KMS-11 (cell line): ENCODE results near the gene MEP1A.
A peak's percentile ranks its signal among the peaks of the same experiment; 100 is the strongest.
"Not testable (repeated sequence)": the region's sequence is repeated elsewhere in the genome, so short reads cannot be mapped to it uniquely, and the experiment has no call there.

Experiments
- H2AFZ ChIP-seq: fragments of 200-600 bp; sonication (generic); 2 replicates; pipeline ENCODE4 v1.6.1; 2016; ENCODE audit warnings: antibody characterized with exemption, mixed run types, low read depth
- H3K27ac ChIP-seq: fragments of 200-600 bp; sonication (generic); 2 replicates; pipeline ENCODE4 v1.6.1; 2016; ENCODE audit warnings: mild to moderate bottlenecking, mixed run types
- H3K27me3 ChIP-seq: fragments of 200-600 bp; sonication (generic); 2 replicates; pipeline ENCODE4 v1.6.1; 2017; ENCODE audit warnings: mild to moderate bottlenecking, low read depth, mixed run types, moderate library complexity; ENCODE audit not compliant: insufficient read depth
- H3K36me3 ChIP-seq: fragments of 200-600 bp; sonication (generic); 2 replicates; pipeline ENCODE4 v1.6.1; 2017; ENCODE audit warnings: mild to moderate bottlenecking, mixed run types; ENCODE audit not compliant: insufficient read depth
- H3K4me1 ChIP-seq: fragments of 200-600 bp; sonication (generic); 2 replicates; pipeline ENCODE4 v1.6.1; 2016; ENCODE audit warnings: mild to moderate bottlenecking, low read depth, mixed run types; ENCODE audit not compliant: poor library complexity, severe bottlenecking
- H3K4me2 ChIP-seq: fragments of 200-600 bp; sonication (generic); 2 replicates; pipeline ENCODE4 v1.7.0; 2016; ENCODE audit warnings: mild to moderate bottlenecking, mixed run types
- H3K4me3 ChIP-seq: fragments of 200-600 bp; sonication (generic); IDR thresholded peaks from 2 replicates; pipeline ENCODE4 v1.6.1; 2017; ENCODE audit warnings: low read depth, low read length, mixed read lengths; ENCODE audit not compliant: insufficient read depth
- H3K79me2 ChIP-seq: fragments of 200-600 bp; sonication (generic); 2 replicates; pipeline ENCODE4 v1.6.1; 2016; ENCODE audit warnings: low read depth, mixed run types; ENCODE audit not compliant: insufficient read depth
- H3K9ac ChIP-seq: fragments of 200-600 bp; sonication (generic); 2 replicates; pipeline ENCODE4 v1.6.1; 2016; ENCODE audit warnings: mild to moderate bottlenecking, mixed run types
- H4K20me1 ChIP-seq: fragments of 200-600 bp; sonication (generic); 2 replicates; pipeline ENCODE4 v1.6.1; 2016; ENCODE audit warnings: mild to moderate bottlenecking, mixed run types; ENCODE audit not compliant: insufficient read depth
- TF ChIP-seq, protein P1 (sequence below): fragments of 200-600 bp; sonication (generic); conservative IDR thresholded peaks from 2 replicates; pipeline ENCODE4 v1.6.1; 2017; ENCODE audit warnings: low read depth, mild to moderate bottlenecking, antibody characterized with exemption, low read length, moderate library complexity, mixed read lengths

The MEP1A gene

DNA sequence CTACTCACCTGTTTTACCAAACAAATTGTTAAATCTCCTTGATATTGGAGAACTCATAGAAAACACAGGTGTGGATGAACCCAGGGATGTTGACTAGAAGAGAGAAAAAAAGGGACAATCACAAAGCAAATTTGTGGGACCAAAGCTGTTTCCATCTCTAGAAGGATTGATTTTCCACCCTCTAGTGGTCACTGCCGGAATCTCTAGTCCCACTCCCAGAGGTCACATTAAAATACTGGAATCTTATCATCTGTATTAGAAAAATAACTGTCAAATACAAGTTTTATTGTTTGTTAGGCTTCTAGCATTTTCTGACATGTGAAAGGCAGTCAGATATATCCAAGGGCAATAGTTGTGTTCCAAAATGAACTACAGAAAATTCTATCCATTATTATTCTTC, 62.8 kb downstream of the MEP1A start:
- H3K4me2 ChIP-seq, H4K20me1 ChIP-seq, H3K4me1 ChIP-seq, H2AFZ ChIP-seq, H3K4me3 ChIP-seq, H3K9ac ChIP-seq, H3K36me3 ChIP-seq, H3K27ac ChIP-seq, H3K27me3 ChIP-seq, H3K79me2 ChIP-seq: not testable (repeated sequence)
- TF ChIP-seq, protein P1, sequence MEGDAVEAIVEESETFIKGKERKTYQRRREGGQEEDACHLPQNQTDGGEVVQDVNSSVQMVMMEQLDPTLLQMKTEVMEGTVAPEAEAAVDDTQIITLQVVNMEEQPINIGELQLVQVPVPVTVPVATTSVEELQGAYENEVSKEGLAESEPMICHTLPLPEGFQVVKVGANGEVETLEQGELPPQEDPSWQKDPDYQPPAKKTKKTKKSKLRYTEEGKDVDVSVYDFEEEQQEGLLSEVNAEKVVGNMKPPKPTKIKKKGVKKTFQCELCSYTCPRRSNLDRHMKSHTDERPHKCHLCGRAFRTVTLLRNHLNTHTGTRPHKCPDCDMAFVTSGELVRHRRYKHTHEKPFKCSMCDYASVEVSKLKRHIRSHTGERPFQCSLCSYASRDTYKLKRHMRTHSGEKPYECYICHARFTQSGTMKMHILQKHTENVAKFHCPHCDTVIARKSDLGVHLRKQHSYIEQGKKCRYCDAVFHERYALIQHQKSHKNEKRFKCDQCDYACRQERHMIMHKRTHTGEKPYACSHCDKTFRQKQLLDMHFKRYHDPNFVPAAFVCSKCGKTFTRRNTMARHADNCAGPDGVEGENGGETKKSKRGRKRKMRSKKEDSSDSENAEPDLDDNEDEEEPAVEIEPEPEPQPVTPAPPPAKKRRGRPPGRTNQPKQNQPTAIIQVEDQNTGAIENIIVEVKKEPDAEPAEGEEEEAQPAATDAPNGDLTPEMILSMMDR = peak; percentile 66

DNA sequence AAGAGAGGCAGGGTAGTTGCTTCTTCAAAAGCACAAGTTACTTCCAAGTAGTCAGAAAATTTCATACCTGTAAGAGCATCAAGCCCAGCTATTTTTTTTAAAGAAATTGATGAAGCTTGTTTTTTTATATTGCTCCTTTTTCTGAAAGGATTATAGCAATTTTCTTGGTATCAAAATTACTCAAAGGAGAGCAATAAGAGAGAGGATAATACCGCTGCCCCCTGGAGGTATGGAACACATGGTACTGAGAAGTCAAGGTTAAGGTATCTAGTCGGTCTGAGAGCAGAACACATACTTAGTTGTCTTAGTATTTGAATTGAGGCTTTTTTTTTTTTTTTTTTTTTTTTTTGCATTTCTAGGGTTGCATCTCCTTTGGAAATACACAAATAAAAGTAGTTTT, 69.2 kb downstream of the MEP1A start:
- Histone ChIP-seq H3K9ac (no peak overlapping the region), H3K27me3 (no peaks in the 10 kb centered on the region), H3K4me3 (no peak overlapping the region), H3K4me2 (no peak overlapping the region), H3K27ac (no peak overlapping the region), H4K20me1 (no peaks in the 10 kb centered on the region), H3K4me1 (no peaks in the 10 kb centered on the region), H3K36me3 (no peaks in the 10 kb centered on the region), H3K79me2 (no peaks in the 10 kb centered on the region), H2AFZ (no peak overlapping the region)
- TF ChIP-seq, protein P1 = no peak

DNA sequence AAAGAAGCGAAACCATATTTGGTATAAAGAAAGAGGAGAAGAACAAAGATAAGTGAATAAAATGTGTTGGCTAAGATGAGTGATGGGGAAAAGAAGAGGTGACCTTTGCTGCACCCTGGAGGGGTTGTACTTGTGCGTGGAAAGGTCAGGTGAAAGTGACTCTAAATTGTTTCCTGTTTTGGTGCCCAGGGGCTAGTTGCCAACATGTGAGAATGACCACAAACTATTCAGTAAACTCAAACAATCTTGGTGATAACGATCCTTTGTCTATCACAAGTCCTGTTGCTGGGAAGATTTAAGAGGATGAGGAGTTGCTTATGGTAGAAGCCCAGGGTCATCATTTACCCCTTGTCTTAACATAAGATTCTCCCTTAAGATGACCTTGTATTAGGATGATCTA, 70.6 kb downstream of the MEP1A start:
- TF ChIP-seq, protein P1 = no peak
- Histone ChIP-seq H2AFZ (no peak overlapping the region), H3K9ac (no peak overlapping the region), H3K4me2 (no peak overlapping the region), H4K20me1 (no peaks in the 10 kb centered on the region), H3K36me3 (no peaks in the 10 kb centered on the region), H3K4me1 (no peaks in the 10 kb centered on the region), H3K27ac (no peak overlapping the region), H3K27me3 (no peaks in the 10 kb centered on the region), H3K79me2 (no peaks in the 10 kb centered on the region), H3K4me3 (no peak overlapping the region)

DNA sequence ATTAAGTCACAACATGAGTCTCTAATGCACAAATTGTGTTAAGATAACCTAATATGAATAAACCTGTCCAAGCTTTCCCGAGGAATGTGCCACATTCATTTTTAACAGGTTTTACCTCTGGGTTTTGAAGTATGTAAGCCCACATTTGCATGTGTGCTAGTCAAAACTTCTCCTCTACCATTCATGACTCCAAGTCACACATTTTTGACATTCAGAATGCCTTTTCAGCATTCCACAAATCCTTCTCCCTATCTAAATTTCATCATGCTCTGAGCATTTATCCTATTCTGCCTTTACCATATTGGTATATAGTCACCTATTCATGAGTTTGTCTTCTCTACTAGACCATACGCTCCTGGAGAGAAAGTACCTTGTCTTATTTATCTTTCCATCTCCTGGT, 72.0 kb downstream of the MEP1A start:
- no peaks in the 10 kb centered on the region for H3K36me3 ChIP-seq
- no peaks in the 10 kb centered on the region for H3K4me1 ChIP-seq
- no peak overlapping the region for H3K4me2 ChIP-seq
- no peaks in the 10 kb centered on the region for H3K79me2 ChIP-seq
- H4K20me1 ChIP-seq = no peaks in the 10 kb centered on the region
- TF ChIP-seq, protein P1 = no peak
- H3K27ac ChIP-seq = no peak overlapping the region
- no peak overlapping the region for H2AFZ ChIP-seq
- no peaks in the 10 kb centered on the region for H3K27me3 ChIP-seq
- H3K9ac ChIP-seq = no peak overlapping the region
- no peak overlapping the region for H3K4me3 ChIP-seq

DNA sequence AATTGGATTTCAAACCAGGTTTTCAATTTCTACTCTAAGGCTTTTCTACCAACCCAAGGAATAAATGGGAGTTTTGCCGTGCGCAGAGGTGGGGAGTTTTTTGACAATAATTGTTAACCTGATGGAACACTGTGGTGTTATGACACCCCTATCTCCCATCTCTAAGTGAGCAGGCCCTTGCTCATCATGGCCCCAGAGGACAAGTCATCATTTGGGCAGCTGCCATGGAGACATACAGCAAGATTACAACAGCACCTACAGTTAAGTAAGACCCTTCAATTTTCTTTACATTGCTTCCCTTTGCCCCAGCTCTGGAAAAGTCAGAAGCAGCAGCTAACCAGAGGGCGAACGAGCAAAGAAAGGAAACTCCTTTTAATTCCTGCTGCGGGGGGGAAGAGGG, 74.2 kb downstream of the MEP1A start:
- Histone ChIP-seq H3K9ac (no peak overlapping the region), H3K79me2 (no peaks in the 10 kb centered on the region), H4K20me1 (no peaks in the 10 kb centered on the region), H3K4me2 (no peak overlapping the region), H3K4me3 (no peak overlapping the region), H3K27ac (no peak overlapping the region), H3K36me3 (no peaks in the 10 kb centered on the region), H2AFZ (no peak overlapping the region), H3K4me1 (no peaks in the 10 kb centered on the region), H3K27me3 (no peaks in the 10 kb centered on the region)
- TF ChIP-seq, protein P1 = no peak
